HG03095 (cell line): ENCODE measurements around the gene SUGT1.
"Not testable (repeated sequence)": the region's sequence is repeated elsewhere in the genome, so short reads cannot be mapped to it uniquely, and the experiment has no call there.

ENCODE experiments used
- ATAC-seq: cut with Tn5 transposase; IDR thresholded peaks from one replicate; pipeline ENCODE4 v1.9.1; 2021; ENCODE audit warnings: moderate library complexity; ENCODE audit not compliant: unreplicated experiment

Gene SUGT1

GRCh38 chr13:52652196-52652979, at the start of gene SUGT1:
Gene SUGT1 (plus strand): TSS chr13:52652836. CDS start chr13:52652921, 85 bp downstream.
- peak; percentile 95 for ATAC-seq

DNA sequence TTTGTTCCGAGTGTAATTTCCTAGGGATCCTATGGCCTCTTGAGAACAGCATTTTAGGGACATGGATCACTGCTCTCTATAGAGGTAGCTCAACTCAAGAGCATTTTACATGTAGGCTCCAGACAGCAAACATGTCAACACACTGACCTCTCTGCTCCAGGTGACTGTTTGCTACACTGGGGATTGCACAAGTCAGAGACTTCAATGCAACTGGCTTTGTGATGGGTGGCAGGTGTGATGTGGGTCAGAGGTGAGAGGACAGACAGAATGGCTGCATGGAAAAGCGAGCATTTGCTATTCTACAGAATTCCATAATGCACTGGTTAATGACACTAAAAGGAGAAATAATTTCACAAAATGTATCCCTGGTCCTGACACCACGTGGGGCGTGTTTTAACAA, 49.3 kb upstream of the SUGT1 start:
- not testable (repeated sequence) for ATAC-seq

DNA sequence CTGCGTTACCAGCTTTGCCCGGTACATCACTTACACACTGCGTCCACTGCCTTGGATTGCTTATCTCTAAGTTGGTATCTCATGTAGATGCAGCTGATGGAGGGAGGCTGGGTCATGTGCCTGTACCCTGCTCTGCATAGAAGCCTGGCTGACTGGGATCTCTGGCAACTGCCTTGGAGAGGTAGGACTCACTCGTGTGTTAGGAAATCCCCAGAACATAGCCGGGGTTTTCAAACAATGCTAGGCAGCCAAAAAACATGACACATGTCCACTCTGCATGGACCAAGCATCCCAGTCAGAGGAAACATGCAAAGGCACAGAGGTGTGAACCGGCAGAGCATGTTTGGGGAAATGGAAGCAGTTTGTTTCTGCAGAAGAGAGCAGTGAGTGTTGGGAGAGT, 46.5 kb upstream of the SUGT1 start:
- not testable (repeated sequence) for ATAC-seq

GRCh38 chr13:52606795-52607194, 45.8 kb upstream of the SUGT1 start:
- ATAC-seq, result not testable (repeated sequence)

DNA sequence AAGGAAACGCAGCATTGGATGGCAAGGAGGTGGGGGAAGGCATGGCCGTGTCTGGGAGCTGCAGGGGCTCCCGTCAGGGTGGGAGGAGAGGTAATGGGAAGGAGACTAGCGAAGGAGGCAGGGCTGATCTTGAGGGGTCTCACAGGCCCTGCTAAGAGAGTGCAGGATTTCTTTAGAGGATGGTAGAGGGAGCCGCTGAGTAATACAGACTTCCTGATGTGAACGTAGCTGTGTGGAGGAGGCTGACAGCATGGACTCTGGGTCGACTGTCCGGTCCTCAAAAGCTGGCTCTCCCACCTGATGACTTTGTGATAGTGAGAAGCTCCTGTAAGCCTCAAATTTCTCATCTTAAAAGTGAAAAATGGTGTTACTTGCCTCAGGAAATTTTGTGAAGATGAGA, 44.5 kb upstream of the SUGT1 start:
- ATAC-seq, result not testable (repeated sequence)

DNA sequence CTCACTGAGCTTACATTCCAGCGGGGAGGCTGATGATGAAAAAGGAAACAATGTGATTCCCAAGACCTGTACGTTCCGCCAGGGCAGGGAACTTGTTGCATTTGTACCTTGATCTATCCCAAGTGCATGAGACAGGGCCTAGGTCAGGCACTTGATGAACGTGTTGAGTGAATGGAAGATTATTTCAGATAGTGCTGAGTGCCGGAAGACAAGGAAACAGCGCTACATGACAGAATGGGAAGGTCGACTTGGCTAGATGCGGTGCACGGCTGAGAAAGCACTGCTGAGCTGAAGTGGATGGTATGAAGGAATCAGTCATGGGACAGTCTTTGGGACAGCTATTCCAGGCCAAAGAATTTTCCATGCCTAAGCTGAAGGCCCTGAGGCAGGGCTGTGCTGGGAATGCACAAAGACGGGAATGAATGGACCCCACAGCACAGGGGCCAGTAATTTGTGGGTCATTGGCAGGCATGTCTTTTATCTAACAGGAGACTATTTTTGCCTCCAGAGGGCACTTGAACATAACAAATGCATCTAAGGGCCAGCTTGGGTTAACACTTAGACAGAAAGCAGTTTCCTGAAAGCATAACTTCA, 43.5 kb upstream of the SUGT1 start:
- peak; percentile 70 for ATAC-seq

DNA sequence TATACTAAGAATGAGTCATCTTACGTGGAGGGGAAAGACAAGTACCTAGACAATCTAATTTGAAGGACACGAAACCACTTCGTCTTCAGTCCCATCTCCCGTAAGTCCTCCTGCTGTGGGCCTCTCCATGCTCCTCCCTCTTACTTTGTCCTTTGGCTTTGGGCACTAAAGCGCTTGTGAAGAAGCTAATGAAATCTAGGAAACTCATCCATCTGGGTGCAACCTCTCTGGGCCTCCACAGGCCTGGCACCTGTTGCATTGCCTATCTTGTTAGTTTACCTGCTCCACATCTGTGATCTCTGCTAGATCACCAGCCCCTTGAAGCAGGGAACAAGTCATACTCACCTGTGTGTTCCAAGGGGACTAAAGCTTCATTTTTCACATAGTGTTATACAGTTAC, 42.5 kb upstream of the SUGT1 start:
- not testable (repeated sequence) for ATAC-seq

DNA sequence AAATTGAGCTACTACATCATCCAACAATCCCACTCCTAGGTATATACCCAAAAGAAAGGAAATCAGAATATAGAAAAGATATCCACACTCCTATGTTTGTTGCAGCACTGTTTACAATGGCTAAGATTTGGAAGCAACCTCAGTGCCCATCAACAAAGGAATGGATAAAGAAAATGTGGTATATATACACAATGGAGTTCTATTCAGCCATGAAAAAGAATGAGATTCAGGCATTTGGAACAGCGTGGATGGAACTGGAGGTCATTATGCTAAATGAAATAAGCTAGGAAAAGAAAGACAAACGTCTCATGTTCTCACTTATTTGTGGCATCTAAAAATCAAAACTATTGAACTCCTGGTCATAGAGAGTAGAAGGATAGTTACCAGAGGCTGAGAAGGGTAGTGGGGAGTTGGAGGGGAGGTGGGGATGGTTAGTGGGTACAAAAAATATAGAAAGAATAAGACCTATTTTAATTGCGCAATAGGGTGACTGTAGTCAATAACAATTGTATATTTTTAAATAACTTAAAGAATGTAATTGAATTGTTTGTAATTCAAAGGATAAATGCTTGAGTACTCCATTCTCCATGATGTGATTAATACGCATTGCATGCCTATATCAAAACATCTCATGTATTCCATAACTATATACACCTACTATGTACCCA, 37.4 kb upstream of the SUGT1 start:
- no peak for ATAC-seq

GRCh38 chr13:52615812-52616211, 36.8 kb upstream of the SUGT1 start:
- no peak for ATAC-seq

GRCh38 chr13:52617070-52618060, 35.3 kb upstream of the SUGT1 start:
- ATAC-seq, result peak; percentile 95

- not testable (repeated sequence) for ATAC-seq
Measured at GRCh38 chr13:52631083-52631690, 21.4 kb upstream of the SUGT1 start.

DNA sequence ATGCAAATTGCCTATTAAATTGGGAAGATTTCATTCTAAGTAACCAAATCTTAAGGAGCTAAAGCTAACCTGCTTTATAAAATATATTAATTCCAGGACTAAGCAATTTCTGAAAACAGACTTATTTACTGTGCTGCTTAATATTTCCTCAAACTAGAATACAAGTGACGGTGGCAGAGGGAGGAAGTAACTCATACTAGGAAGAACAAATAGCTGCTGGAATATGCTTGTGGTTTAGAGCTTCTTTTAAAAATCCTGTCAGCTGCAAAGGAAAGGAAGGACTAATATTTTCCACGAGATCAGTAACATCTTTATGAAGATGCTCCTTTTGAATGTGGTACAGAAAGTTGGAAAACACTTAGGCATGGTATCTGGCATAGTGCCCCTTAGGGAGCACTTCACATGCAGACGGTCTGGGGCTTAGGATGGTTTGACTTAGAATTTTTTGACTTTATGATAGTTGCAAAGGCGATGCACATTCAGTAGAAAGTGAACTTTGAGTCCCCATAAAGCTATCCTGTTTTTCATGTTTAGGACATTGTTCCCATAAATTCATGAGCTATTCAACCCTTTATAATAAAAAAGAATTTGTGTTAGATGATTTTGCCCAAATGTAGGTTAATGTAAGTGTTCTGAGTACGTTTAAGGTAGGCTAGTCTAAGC, 13.8 kb upstream of the SUGT1 start:
- no peak for ATAC-seq

DNA sequence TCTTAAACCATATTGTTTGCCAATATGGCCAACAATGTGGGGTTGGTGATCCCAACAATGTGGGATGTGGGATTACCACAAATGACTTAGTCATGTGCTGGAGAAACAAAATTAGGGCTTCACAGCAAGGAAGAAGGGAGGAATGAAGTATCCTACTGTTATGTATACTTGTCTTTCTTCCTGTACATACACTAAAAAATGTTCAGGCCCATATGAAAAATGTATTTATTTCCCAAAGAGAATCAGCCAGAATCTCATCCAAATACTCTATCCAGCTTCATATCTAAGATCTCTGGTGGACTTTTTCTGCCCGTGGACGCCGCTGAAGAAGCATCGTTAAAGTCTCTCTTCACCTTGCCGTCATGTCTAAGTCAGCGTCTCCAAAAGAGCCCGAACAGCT, 10.5 kb upstream of the SUGT1 start, which contains the start of gene HNRNPA1L2:
HNRNPA1L2 (plus strand) TSS at position 301 of the 400 bp plus-strand sequence; CDS start at position 363, 62 bp downstream.
- ATAC-seq, result no peak

DNA sequence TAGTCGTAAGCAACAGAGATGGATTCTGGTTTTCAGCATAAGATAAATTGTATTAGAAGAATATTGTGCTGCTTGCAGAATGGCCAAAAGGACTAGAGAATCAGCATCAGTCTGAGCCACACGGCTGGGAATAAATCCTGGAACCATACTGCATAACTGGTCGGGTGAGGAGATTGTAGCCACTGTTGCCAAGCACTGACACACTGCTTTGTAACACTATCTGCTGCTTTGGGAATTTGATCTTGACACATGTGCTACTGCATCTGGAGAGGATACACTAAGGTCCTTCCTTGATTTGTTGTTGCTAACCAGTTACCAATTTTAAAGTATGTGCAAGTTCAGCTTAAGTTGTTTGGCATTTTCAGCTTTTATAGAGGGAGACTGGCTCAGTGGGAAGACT, 8.5 kb upstream of the SUGT1 start:
- ATAC-seq, result no peak

DNA sequence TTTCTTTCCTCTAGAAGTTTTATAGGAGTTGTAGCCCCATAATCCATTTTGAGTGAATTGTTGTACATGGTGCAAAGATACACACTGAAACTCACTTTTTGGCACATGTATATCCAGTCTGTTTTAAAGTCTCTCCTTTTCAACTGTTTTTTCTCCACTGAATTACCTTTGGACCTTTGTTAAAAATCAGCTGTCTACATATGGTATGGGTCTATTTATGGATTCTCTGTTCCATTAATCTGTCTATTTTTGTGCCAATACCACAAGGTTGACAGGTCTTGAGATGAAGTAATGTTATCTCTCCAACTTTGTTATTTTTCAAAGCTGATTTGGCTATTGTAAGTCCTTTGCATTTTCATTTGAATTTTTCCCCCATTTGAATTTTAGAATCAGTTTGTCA, 5.7 kb upstream of the SUGT1 start:
- no peak for ATAC-seq

DNA sequence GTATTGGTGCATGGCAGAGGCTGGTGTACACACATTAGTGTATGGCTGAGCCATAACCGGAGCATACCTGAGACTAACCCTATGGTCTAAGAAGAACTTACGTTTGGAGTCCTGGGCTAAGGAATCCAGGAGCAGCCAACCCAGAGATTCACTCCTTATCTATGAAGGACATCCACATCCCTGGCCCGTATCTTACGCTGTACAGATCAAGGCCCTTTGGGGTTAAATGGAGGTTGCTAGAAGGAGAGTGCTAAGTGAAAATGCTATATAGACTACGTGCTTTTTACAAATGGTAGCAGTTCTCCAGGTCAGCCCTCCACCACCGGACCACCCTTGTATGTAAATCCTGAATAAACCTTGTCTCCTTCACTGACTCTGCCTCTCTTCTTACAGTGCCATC, 1.9 kb upstream of the SUGT1 start:
- ATAC-seq, result no peak

DNA sequence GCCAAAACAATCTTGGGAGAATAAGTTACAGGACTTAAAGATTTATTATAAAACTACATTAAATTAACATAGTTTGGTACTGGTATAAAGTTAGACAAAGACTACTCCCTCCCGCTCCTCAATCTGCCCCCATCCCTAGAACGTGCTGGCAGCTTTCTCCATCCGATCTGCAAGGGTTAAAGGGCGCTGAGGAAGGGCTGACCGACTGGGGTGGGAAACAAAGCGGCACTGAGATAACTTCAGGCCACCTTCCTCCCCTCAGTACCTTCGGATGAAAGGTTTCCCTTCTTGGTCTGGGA, 790 bp upstream of the SUGT1 start:
- no peak for ATAC-seq

- ATAC-seq, result peak; percentile 33
Measured at GRCh38 chr13:52652980-52653303, 306 bp downstream of the SUGT1 start.

- no peak for ATAC-seq
Measured at GRCh38 chr13:52659340-52659739, 6.7 kb downstream of the SUGT1 start.

- no peak for ATAC-seq
Measured at GRCh38 chr13:52664272-52664671, 11.6 kb downstream of the SUGT1 start.
